HepG2 (cell line): ENCODE results near the gene MEIOB. TPM values are rescaled to one million over a fixed set of nuclear protein-coding genes. Genes with fewer than 3 reads are reported as not detected.

Experiments used
- ARHGAP35 ChIP-seq: sonication (generic); formaldehyde crosslinking; IDR thresholded peaks from 2 replicates; pipeline ENCODE4 v1.9.0; 2022; ENCODE audit warnings: mild to moderate bottlenecking, inconsistent platforms, moderate library complexity, missing genetic modification reagents, borderline replicate concordance
- CAMTA2 ChIP-seq: sonication (generic); formaldehyde crosslinking; IDR thresholded peaks from 2 replicates; pipeline ENCODE4 v1.4.0; 2020; ENCODE audit warnings: mild to moderate bottlenecking, missing genetic modification reagents, borderline replicate concordance
- CBX1 ChIP-seq: IDR thresholded peaks from one replicate; pipeline ENCODE4 v1.6.1; 2016; ENCODE audit warnings: antibody characterized with exemption, low read depth
- CBX2 ChIP-seq, 2 experiments: fragments of 200-600 bp in 1 of 2; sonication (generic); formaldehyde crosslinking in 1 of 2; IDR thresholded peaks; 2 replicates each; pipeline versions ENCODE4 v1.7.0 to v1.8.1; 2018 to 2022; ENCODE audit warnings: low read depth in 2 of 2, low read length in 1 of 2, mild to moderate bottlenecking in 1 of 2, missing genetic modification reagents in 1 of 2
- CCAR2 ChIP-seq: fragments of 200-400 bp; formaldehyde crosslinking; optimal IDR thresholded peaks from 2 replicates; pipeline ENCODE3; 2018; ENCODE audit warnings: low read depth, mild to moderate bottlenecking, low read length, moderate library complexity
- HDAC1 ChIP-seq: sonication (generic); formaldehyde crosslinking; IDR thresholded peaks from 2 replicates; pipeline ENCODE4 v1.5.1; 2020; ENCODE audit warnings: mild to moderate bottlenecking, missing genetic modification reagents
- IRF2 ChIP-seq: IDR thresholded peaks from 2 replicates; pipeline ENCODE4 v1.6.1; 2018; ENCODE audit warnings: missing genetic modification reagents, missing compliant biosample characterization
- LCORL ChIP-seq, 2 experiments: fragments of 450-650 bp in 1 of 2; sonication (generic) in 1 of 2; formaldehyde crosslinking in 1 of 2; IDR thresholded peaks; 2 replicates each; pipeline versions ENCODE4 v1.5.0 to v1.6.1; 2017 to 2020; ENCODE audit warnings: antibody characterized with exemption in 1 of 2, missing genetic modification reagents in 1 of 2
- NFE2 ChIP-seq: sonication (generic); formaldehyde crosslinking; IDR thresholded peaks from 2 replicates; pipeline ENCODE4 v1.4.0; 2020; ENCODE audit warnings: missing genetic modification reagents
- NPAS2 ChIP-seq: sonication (generic); formaldehyde crosslinking; IDR thresholded peaks from 2 replicates; pipeline ENCODE4 v1.8.0; 2022; ENCODE audit warnings: mild to moderate bottlenecking, missing genetic modification reagents, borderline replicate concordance
- PTBP1 ChIP-seq: fragments of 200-400 bp; formaldehyde crosslinking; IDR thresholded peaks from 2 replicates; pipeline ENCODE4 v1.6.1; 2018; ENCODE audit warnings: low read length, low read depth; ENCODE audit not compliant: poor library complexity, severe bottlenecking
- RARG ChIP-seq: sonication (generic); formaldehyde crosslinking; IDR thresholded peaks from 2 replicates; pipeline ENCODE4 v1.4.0; 2020; ENCODE audit warnings: low read depth, mild to moderate bottlenecking, missing genetic modification reagents
- SIN3B ChIP-seq: fragments of 150-350 bp; IDR thresholded peaks from 2 replicates; pipeline ENCODE4 v1.6.1; 2014; ENCODE audit warnings: low read length
- SOX5 ChIP-seq: IDR thresholded peaks from 2 replicates; pipeline ENCODE4 v1.6.1; 2016; ENCODE audit warnings: borderline replicate concordance
- U2AF1 ChIP-seq: fragments of 200-400 bp; formaldehyde crosslinking; optimal IDR thresholded peaks from 2 replicates; pipeline ENCODE3; 2017; ENCODE audit warnings: mild to moderate bottlenecking, low read depth, low read length
- ZNF136 ChIP-seq: sonication (generic); formaldehyde crosslinking; IDR thresholded peaks from 2 replicates; pipeline ENCODE4 v1.8.1; 2022; ENCODE audit warnings: low read depth, mild to moderate bottlenecking, moderate library complexity, missing genetic modification reagents
- ZNF333 ChIP-seq: sonication (generic); formaldehyde crosslinking; IDR thresholded peaks from 2 replicates; pipeline ENCODE4 v1.4.0; 2020; ENCODE audit warnings: mild to moderate bottlenecking, missing genetic modification reagents, borderline replicate concordance
- ZNF713 ChIP-seq: sonication (generic); formaldehyde crosslinking; IDR thresholded peaks from 2 replicates; pipeline ENCODE4 v1.4.0; 2020; ENCODE audit warnings: mild to moderate bottlenecking, missing genetic modification reagents
- ZNF782 ChIP-seq: sonication (generic); formaldehyde crosslinking; IDR thresholded peaks from 2 replicates; pipeline ENCODE4 v1.4.0; 2020; ENCODE audit warnings: missing genetic modification reagents, mild to moderate bottlenecking, borderline replicate concordance
- polyA plus RNA-seq, 8 experiments: library from polyadenylated mRNA; depleted of rRNA in 3 of 8; stranded (reverse) in 7 of 8; unstranded in 1 of 8; fragments of >200 nt; fragmentation: Illumina TruSeq in 4 of 8; extraction: Trizol in 4 of 8; gene quantifications; 2 replicates each; pipeline versions ENCODE4 v1.2.1 to v1.2.3, GENCODE V29; 2011 to 2016; ENCODE audit warnings: low read depth in 4 of 8, missing spikeins in 1 of 8, mixed read lengths in 1 of 8; ENCODE audit not compliant: insufficient read depth in 1 of 8
- total RNA-seq, 5 experiments: library from RNA; depleted of rRNA; stranded (reverse); fragments of >200 nt; fragmentation: Illumina TruSeq; extraction: Trizol; gene quantifications; 2 replicates each; pipeline ENCODE4 v1.2.3, GENCODE V29; 2016; ENCODE audit warnings: low read depth in 1 of 5
- TF ChIP-seq, protein P1 (sequence below): IDR thresholded peaks from 2 replicates; pipeline ENCODE4 v1.6.1; 2016; ENCODE audit warnings: missing biosample characterization, missing genetic modification reagents, low read depth
- TF ChIP-seq, protein P2 (sequence below): IDR thresholded peaks from 2 replicates; pipeline ENCODE4 v1.6.1; 2016; ENCODE audit warnings: low read depth
- TF ChIP-seq, protein P3 (sequence below): sonication (generic); formaldehyde crosslinking; IDR thresholded peaks from 2 replicates; pipeline ENCODE4 v1.9.0; 2022; ENCODE audit warnings: low read depth, missing genetic modification reagents

The MEIOB gene
- total and polyA plus RNA-seq, 2 of the 13 experiments (the other 11 are each of a cell fraction or from before 2014, with no cell fraction given): 0.17 TPM; not detected in 1

DNA sequence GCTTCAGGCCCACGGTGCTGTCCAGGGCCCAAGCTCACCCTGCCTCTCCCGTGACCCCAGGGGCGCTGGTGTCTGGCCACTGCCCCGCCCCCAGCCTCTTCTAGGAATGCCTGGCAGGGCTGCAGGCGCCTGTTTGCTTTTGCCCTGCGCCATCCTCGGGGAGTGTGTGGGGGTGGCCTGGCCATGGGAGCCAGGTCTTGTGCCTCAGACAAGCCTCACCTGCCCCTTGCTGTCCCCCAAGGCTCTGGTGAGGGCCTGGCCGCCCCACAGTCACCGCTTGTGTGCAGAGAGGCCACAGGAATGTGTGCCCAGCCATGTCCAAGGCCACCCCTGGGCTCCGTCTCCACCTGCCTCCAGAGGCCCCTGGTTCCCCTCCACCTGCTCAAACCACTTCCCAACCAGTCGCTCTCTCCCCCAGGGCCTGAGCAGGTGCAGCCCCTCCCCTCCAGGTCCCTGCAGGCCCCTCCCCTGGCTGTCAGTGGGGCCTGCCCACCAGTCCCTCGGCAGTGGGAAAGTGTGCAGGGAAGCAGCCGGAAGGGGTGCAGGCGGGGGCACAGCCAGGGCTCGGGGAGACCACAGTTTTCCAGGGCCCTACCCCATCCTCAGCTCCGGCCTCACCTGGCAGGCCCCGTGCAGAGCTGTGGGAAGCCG is 77.6 kb downstream of the MEIOB start (continued):
- TF ChIP-seq NPAS2 (CRISPR knock-in tag) (0 out of 2 replicates have a peak, but pooled peaks have one; percentile 23), SIN3B (no peak), NFE2 (CRISPR knock-in tag) (no peak), HDAC1 (CRISPR knock-in tag) (peak; percentile 64; the same call in 1 of the 2 replicates), CBX2 (IDR thresholded peaks at IDR 0.05; ENCODE audit: low read depth, low read length) (no peak), CBX2 (CRISPR knock-in tag; IDR thresholded peaks at IDR 0.05; ENCODE audit: low read depth) (no peak), IRF2 (CRISPR knock-in tag) (no peak), CAMTA2 (no peak), ZNF333 (CRISPR knock-in tag) (0 out of 2 replicates have a peak, but pooled peaks have one; percentile 82), ZNF136 (CRISPR knock-in tag) (no peak), ZNF713 (CRISPR knock-in tag) (no peak), PTBP1 (no peak), RARG (CRISPR knock-in tag) (no peak), LCORL (IDR thresholded peaks at IDR 0.05) (no peak), LCORL (CRISPR knock-in tag; IDR thresholded peaks at IDR 0.05) (peak; percentile 85), U2AF1 (peak; percentile 27), CBX1 (no peak), CCAR2 (no peak), ZNF782 (CRISPR knock-in tag) (peak; percentile 66; the same call in 1 of the 2 replicates), SOX5 (CRISPR knock-in tag) (peak; percentile 22; the same call in 1 of the 2 replicates), ARHGAP35 (CRISPR knock-in tag) (no peak; the same call in 1 of the 2 replicates)
- TF ChIP-seq, protein P1, sequence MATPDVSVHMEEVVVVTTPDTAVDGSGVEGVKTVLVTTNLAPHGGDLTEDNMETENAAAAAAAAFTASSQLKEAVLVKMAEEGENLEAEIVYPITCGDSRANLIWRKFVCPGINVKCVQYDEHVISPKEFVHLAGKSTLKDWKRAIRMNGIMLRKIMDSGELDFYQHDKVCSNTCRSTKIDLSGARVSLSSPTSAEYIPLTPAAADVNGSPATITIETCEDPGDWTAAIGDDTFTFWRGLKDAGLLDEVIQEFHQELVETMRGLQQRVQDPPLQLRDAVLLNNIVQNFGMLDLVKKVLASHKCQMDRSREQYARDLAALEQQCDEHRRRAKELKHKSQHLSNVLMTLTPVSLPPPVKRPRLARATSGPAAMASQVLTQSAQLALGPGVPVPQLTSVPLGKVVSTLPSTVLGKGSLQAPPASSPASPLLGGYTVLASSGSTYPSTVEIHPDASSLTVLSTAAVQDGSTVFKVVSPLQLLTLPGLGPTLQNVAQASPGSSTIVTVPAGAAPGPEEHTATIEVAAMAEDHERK (CRISPR knock-in tag): no peak
- TF ChIP-seq, protein P2, sequence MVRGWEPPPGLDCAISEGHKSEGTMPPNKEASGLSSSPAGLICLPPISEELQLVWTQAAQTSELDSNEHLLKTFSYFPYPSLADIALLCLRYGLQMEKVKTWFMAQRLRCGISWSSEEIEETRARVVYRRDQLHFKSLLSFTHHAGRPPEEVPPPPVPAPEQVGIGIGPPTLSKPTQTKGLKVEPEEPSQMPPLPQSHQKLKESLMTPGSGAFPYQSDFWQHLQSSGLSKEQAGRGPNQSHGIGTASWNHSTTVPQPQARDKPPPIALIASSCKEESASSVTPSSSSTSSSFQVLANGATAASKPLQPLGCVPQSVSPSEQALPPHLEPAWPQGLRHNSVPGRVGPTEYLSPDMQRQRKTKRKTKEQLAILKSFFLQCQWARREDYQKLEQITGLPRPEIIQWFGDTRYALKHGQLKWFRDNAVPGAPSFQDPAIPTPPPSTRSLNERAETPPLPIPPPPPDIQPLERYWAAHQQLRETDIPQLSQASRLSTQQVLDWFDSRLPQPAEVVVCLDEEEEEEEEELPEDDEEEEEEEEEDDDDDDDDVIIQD (CRISPR knock-in tag): 0 out of 2 replicates have a peak, but pooled peaks have one; percentile 39
- TF ChIP-seq, protein P3, sequence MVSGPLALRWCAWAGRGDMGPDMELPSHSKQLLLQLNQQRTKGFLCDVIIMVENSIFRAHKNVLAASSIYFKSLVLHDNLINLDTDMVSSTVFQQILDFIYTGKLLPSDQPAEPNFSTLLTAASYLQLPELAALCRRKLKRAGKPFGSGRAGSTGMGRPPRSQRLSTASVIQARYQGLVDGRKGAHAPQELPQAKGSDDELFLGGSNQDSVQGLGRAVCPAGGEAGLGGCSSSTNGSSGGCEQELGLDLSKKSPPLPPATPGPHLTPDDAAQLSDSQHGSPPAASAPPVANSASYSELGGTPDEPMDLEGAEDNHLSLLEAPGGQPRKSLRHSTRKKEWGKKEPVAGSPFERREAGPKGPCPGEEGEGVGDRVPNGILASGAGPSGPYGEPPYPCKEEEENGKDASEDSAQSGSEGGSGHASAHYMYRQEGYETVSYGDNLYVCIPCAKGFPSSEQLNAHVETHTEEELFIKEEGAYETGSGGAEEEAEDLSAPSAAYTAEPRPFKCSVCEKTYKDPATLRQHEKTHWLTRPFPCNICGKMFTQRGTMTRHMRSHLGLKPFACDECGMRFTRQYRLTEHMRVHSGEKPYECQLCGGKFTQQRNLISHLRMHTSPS (CRISPR knock-in tag): peak; percentile 80
